GM23338 (cell line): ENCODE results near the gene KLHL28. TPM values are rescaled to one million over a fixed set of nuclear protein-coding genes. Genes with fewer than 3 reads are reported as not detected.

Source experiments
- ATAC-seq: fragments of 200-7000 bp; cut with Tn5 transposase; 3 replicates; pipeline ENCODE4 v1.9.1; 2020
- DNase-seq: peaks from one replicate; pipeline ENCODE4 v3.0.0-alpha.2; 2015; ENCODE audit warnings: low spot score
- H2AFZ ChIP-seq: fragments of 200-600 bp; sonication (generic); 2 replicates; pipeline ENCODE4 v1.8.0; 2016; ENCODE audit warnings: antibody characterized with exemption, mild to moderate bottlenecking, moderate library complexity
- H3F3A ChIP-seq: fragments of 200-600 bp; sonication (generic); replicated peaks from 2 replicates; pipeline ENCODE4 v1.8.0; 2017; ENCODE audit warnings: antibody characterized with exemption, mixed run types, low read depth
- H3K27ac ChIP-seq: fragments of 200-600 bp; sonication (generic); 2 replicates; pipeline ENCODE4 v1.6.1; 2016; ENCODE audit warnings: low read depth
- H3K27me3 ChIP-seq: fragments of 200-600 bp; sonication (generic); 2 replicates; pipeline ENCODE4 v1.8.0; 2016; ENCODE audit warnings: mild to moderate bottlenecking, mixed run types, moderate library complexity; ENCODE audit not compliant: insufficient read depth
- H3K36me3 ChIP-seq: fragments of 200-600 bp; sonication (generic); 2 replicates; pipeline ENCODE4 v1.8.0; 2016; ENCODE audit warnings: mild to moderate bottlenecking; ENCODE audit not compliant: insufficient read depth
- H3K4me1 ChIP-seq: fragments of 200-600 bp; sonication (generic); 2 replicates; pipeline ENCODE4 v1.8.0; 2016; ENCODE audit warnings: mild to moderate bottlenecking, moderate library complexity; ENCODE audit not compliant: insufficient read depth
- H3K4me2 ChIP-seq: fragments of 200-600 bp; sonication (generic); 2 replicates; pipeline ENCODE4 v1.7.1; 2017; ENCODE audit warnings: mixed run types
- H3K4me3 ChIP-seq: fragments of 200-600 bp; sonication (generic); 2 replicates; pipeline ENCODE4 v1.6.1; 2016; ENCODE audit warnings: mixed run types
- H3K79me2 ChIP-seq: fragments of 200-600 bp; sonication (generic); replicated peaks from 2 replicates; pipeline ENCODE4 v1.8.0; 2017; ENCODE audit warnings: mild to moderate bottlenecking; ENCODE audit not compliant: insufficient read depth
- H3K9me2 ChIP-seq: fragments of 200-600 bp; sonication (generic); 2 replicates; pipeline ENCODE4 v1.8.0; 2017; ENCODE audit not compliant: insufficient read depth
- H4K20me1 ChIP-seq: fragments of 200-600 bp; sonication (generic); replicated peaks from 2 replicates; pipeline ENCODE4 v1.8.0; 2017; ENCODE audit warnings: mild to moderate bottlenecking; ENCODE audit not compliant: insufficient read depth
- H3K27ac Mint-ChIP-seq: 2 replicates; pipeline ENCODE4 v1.8.0; 2020; ENCODE audit warnings: inconsistent platforms, mild to moderate bottlenecking, moderate library complexity, mixed read lengths
- H3K27me3 Mint-ChIP-seq: 3 replicates; pipeline ENCODE4 v1.8.0; 2022; ENCODE audit warnings: low read depth, mild to moderate bottlenecking, moderate library complexity, mixed read lengths, inconsistent platforms; ENCODE audit not compliant: insufficient read depth, poor library complexity
- H3K36me3 Mint-ChIP-seq: 3 replicates; pipeline ENCODE4 v1.8.0; 2021; ENCODE audit warnings: low read depth, mild to moderate bottlenecking, inconsistent platforms, moderate library complexity, mixed read lengths
- H3K4me1 Mint-ChIP-seq: 3 replicates; pipeline ENCODE4 v1.8.0; 2020; ENCODE audit warnings: mild to moderate bottlenecking, inconsistent platforms, mixed read lengths
- H3K4me3 Mint-ChIP-seq: 3 replicates; pipeline ENCODE4 v1.8.0; 2021; ENCODE audit warnings: moderate library complexity, mild to moderate bottlenecking, inconsistent platforms, mixed read lengths
- H3K9me3 Mint-ChIP-seq: 3 replicates; pipeline ENCODE4 v1.8.0; 2020; ENCODE audit warnings: moderate library complexity, mild to moderate bottlenecking, inconsistent platforms, mixed read lengths
- CREB1 ChIP-seq: fragments of 250-450 bp; sonication (Bioruptor Pico); IDR thresholded peaks from 2 replicates; pipeline ENCODE4 v1.5.0; 2020; ENCODE audit warnings: low read depth, mild to moderate bottlenecking, moderate library complexity
- CTCF ChIP-seq, 2 experiments: fragments of 200-600 bp in 1 of 2; sonication (generic) in 1 of 2; conservative IDR thresholded peaks; 2 replicates each; pipeline versions ENCODE4 v1.5.1 to v1.6.1; 2016 to 2017; ENCODE audit warnings: antibody characterized with exemption in 2 of 2, low read depth in 2 of 2, mild to moderate bottlenecking in 2 of 2, moderate library complexity in 1 of 2
- EZH2 ChIP-seq: fragments of 200-600 bp; sonication (generic); IDR thresholded peaks from one replicate; pipeline ENCODE4 v1.8.0; 2017; ENCODE audit warnings: antibody characterized with exemption, mild to moderate bottlenecking, low read depth; ENCODE audit not compliant: unreplicated experiment
- EZH2phosphoT487 ChIP-seq: fragments of 200-600 bp; sonication (generic); IDR thresholded peaks from one replicate; pipeline ENCODE4 v1.8.1; 2018; ENCODE audit warnings: antibody characterized with exemption; ENCODE audit not compliant: unreplicated experiment
- JUNB ChIP-seq: IDR thresholded peaks from one replicate; pipeline ENCODE4 v1.6.1; 2016; ENCODE audit warnings: antibody characterized with exemption; ENCODE audit not compliant: unreplicated experiment
- NANOG ChIP-seq: IDR thresholded peaks from 2 replicates; pipeline ENCODE4 v1.6.1; 2016; ENCODE audit warnings: antibody characterized with exemption, borderline replicate concordance
- POLR2AphosphoS5 ChIP-seq: IDR thresholded peaks from 2 replicates; pipeline ENCODE4 v1.6.1; 2016; ENCODE audit warnings: antibody characterized with exemption, low read depth
- REST ChIP-seq: IDR thresholded peaks from one replicate; pipeline ENCODE4 v1.6.1; 2018; ENCODE audit warnings: antibody characterized with exemption; ENCODE audit not compliant: unreplicated experiment
- STAT1 ChIP-seq: IDR thresholded peaks from one replicate; pipeline ENCODE4 v1.6.1; 2016; ENCODE audit warnings: antibody characterized with exemption; ENCODE audit not compliant: unreplicated experiment
- ZNF331 ChIP-seq: fragments of 250-450 bp; sonication (Bioruptor Pico); IDR thresholded peaks from 2 replicates; pipeline ENCODE4 v1.5.0; 2020; ENCODE audit warnings: low read depth, mild to moderate bottlenecking, moderate library complexity
- ZNF462 ChIP-seq: fragments of 250-450 bp; sonication (Bioruptor Pico); IDR thresholded peaks from 2 replicates; pipeline ENCODE4 v1.5.0; 2020; ENCODE audit warnings: mild to moderate bottlenecking, moderate library complexity
- polyA plus RNA-seq: library from polyadenylated mRNA; unstranded; fragments of >200 nt; fragmentation: Nextera tagmentation; extraction: Ambion mirVana; gene quantifications from 2 replicates; pipeline ENCODE4 v1.2.1, GENCODE V29; 2016
- total RNA-seq: library from RNA; depleted of rRNA; stranded (reverse); fragments of >200 nt; shearing (Covaris generic); gene quantifications from 2 replicates; pipeline ENCODE4 v1.2.3, GENCODE V29; 2014

Gene KLHL28
- total and polyA plus RNA-seq, 2 experiments from 2014 or later, result 7.7 to 10.6 TPM

- Histone ChIP-seq H3K36me3 (no peaks in the 10 kb centered on the region), H3K27ac (no peak overlapping the region), H3K4me1 (no peaks in the 10 kb centered on the region), H4K20me1 (0 out of 2 replicates have a peak, but pooled peaks cover 7% of the 10 kb centered on the region), H3F3A (no peaks in the 10 kb centered on the region), H3K79me2 (peaks cover 76% of the 10 kb centered on the region), H3K4me2 (no peak overlapping the region), H2AFZ (no peak overlapping the region), H3K27me3 (no peaks in the 10 kb centered on the region), H3K9me2 (no peaks in the 10 kb centered on the region), H3K4me3 (no peak overlapping the region)
- DNase-seq (no peak), ATAC-seq (no peak)
- TF ChIP-seq ZNF331 (CRISPR knock-in tag), result no peak
- TF ChIP-seq REST, result no peak
- TF ChIP-seq NANOG, result no peak
- no peak for TF ChIP-seq JUNB
- TF ChIP-seq ZNF462 (CRISPR knock-in tag), result no peak
- TF ChIP-seq EZH2phosphoT487, result no peak
- TF ChIP-seq POLR2AphosphoS5, result no peak
- TF ChIP-seq CTCF (conservative IDR thresholded peaks at IDR 0.05; ENCODE audit: low read depth in 2 of 2), result no peak
- no peak for TF ChIP-seq EZH2
- TF ChIP-seq STAT1, result no peak
- no peak for TF ChIP-seq CREB1 (CRISPR knock-in tag)
- H3K4me3 Mint-ChIP-seq, result no peak overlapping the region
- H3K4me1 Mint-ChIP-seq, result no peaks in the 10 kb centered on the region; the same call in 1 of the 3 replicates
- no peaks in the 10 kb centered on the region for H3K36me3 Mint-ChIP-seq
- no peaks in the 10 kb centered on the region for H3K9me3 Mint-ChIP-seq
- no peak overlapping the region for H3K27ac Mint-ChIP-seq
- H3K27me3 Mint-ChIP-seq, result no peaks in the 10 kb centered on the region
Measured at GRCh38 chr14:44979740-44980356, 18.1 kb upstream of the KLHL28 start.
